Measurements from ENCODE around the gene ZSWIM4. TPM values are rescaled to one million over a fixed set of nuclear protein-coding genes. Genes with fewer than 3 reads are reported as not detected.

Gene ZSWIM4
- polyA plus RNA-seq, 2 of the 4 experiments (the other 2 are of a cell fraction): 1.6 to 3.4 TPM

GRCh38 chr19:13856497-13856896 is 61.3 kb downstream of the ZSWIM4 start:
- FAIRE-seq: no peak
- TF ChIP-seq BCL3 (IDR thresholded peaks at IDR 0.05): no peak
- TF ChIP-seq USF2 (IDR thresholded peaks at IDR 0.05): no peak
- no peak for TF ChIP-seq NPAS2 (CRISPR knock-in tag; IDR thresholded peaks at IDR 0.05; ENCODE audit: borderline replicate concordance)
- no peak for TF ChIP-seq ESRRA (IDR thresholded peaks at IDR 0.05; ENCODE audit: borderline replicate concordance, low read length)
- no peak for TF ChIP-seq BHLHE40 (IDR thresholded peaks at IDR 0.05; ENCODE audit: low read depth, low read length)
- TF ChIP-seq POLR2A (IDR thresholded peaks at IDR 0.05; ENCODE audit: low read length): no peak
- no peak for TF ChIP-seq HES2 (IDR thresholded peaks at IDR 0.05)
- TF ChIP-seq KDM1A (IDR thresholded peaks at IDR 0.05; ENCODE audit: low read depth): no peak
- TF ChIP-seq JUNB (IDR thresholded peaks at IDR 0.05): no peak
- TF ChIP-seq FOXS1 (CRISPR knock-in tag; IDR thresholded peaks at IDR 0.05): no peak
- no peak for TF ChIP-seq HOXA7 (CRISPR knock-in tag; IDR thresholded peaks at IDR 0.05)
- TF ChIP-seq TP53 (CRISPR knock-in tag; IDR thresholded peaks at IDR 0.05): no peak
- no peak for TF ChIP-seq REST (IDR thresholded peaks at IDR 0.05)
- TF ChIP-seq CEBPB (IDR thresholded peaks at IDR 0.05): no peak
- WGBS (ENCODE audit: missing lambda C conversion rate): 61% methylated on average over 2 of the region's 2 CpGs
- POLR2A ChIA-PET: interaction anchor here (0.6 to 1.1 kb wide), 3 partner anchors 10 to 211 kb away, joined by 5 to 7 read pairs (median 5); no protein-coding TSS in a partner anchor
- CTCF ChIA-PET: interaction anchor here (20.6 kb wide), 1 partner anchor 19 kb away, joined by 271 read pairs; no protein-coding TSS in a partner anchor
- Histone ChIP-seq H3K4me2 (no peak overlapping the region), H3K27ac (peak overlapping the region; percentile 57 to 100; a peak in 5 of 6 replicates), H3K9me3 (no peaks in the 10 kb centered on the region), H3K4me1 (peaks cover 70% of the 10 kb centered on the region), H3K4me3 (no peak overlapping the region)
- no peak for DNase-seq (ENCODE audit: low read depth in 1 of 2, low spot score in 1 of 2)
- ATAC-seq: no peak

- DNase-seq (ENCODE audit: low read depth in 1 of 2, low spot score in 1 of 2) (peak in 1 of 2 experiments; percentile 76), ATAC-seq (no peak), FAIRE-seq (no peak)
- TF ChIP-seq MYC (IDR thresholded peaks at IDR 0.05; ENCODE audit: borderline replicate concordance, low read length) (no peak), MAX (IDR thresholded peaks at IDR 0.05) (0 out of 2 replicates have a peak, but pooled peaks have one; percentile 42), HEYL (CRISPR knock-in tag; IDR thresholded peaks at IDR 0.05) (no peak), NPAS2 (CRISPR knock-in tag; IDR thresholded peaks at IDR 0.05; ENCODE audit: borderline replicate concordance) (no peak), NR3C1 (IDR thresholded peaks at IDR 0.05) (no peak), FOSB (CRISPR knock-in tag; IDR thresholded peaks at IDR 0.05) (no peak), JUNB (IDR thresholded peaks at IDR 0.05) (no peak), ZFP36 (IDR thresholded peaks at IDR 0.05; ENCODE audit: borderline replicate concordance, partially characterized antibody) (peak; percentile 98), RARB (CRISPR knock-in tag; IDR thresholded peaks at IDR 0.05) (no peak), HOXB13 (CRISPR knock-in tag; IDR thresholded peaks at IDR 0.05; ENCODE audit: low read depth) (no peak)
- POLR2A ChIA-PET: interaction anchor here (1.7 to 2.2 kb wide), 2 partner anchors 13 to 16 kb away, joined by 5 to 10 read pairs; no protein-coding TSS in a partner anchor
- 95% methylated on average over 3 of the region's 3 CpGs for WGBS (ENCODE audit: missing lambda C conversion rate)
- Histone ChIP-seq H3K4me1 (peaks cover 63% of the 10 kb centered on the region), H3K4me3 (no peak overlapping the region), H3K27ac (peak overlapping the region; percentile 67 to 96), H3K4me2 (no peak overlapping the region), H3K9me3 (no peaks in the 10 kb centered on the region)
- CTCF ChIA-PET: interaction anchor here (1.7 to 20.6 kb wide), 3 partner anchors 9 to 63 kb away, joined by 6 to 271 read pairs (median 116); no protein-coding TSS in a partner anchor
Measured at GRCh38 chr19:13859361-13859880, 64.2 kb downstream of the ZSWIM4 start.

Data from A549 (cell line).